GM21717 (cell line): ENCODE data around the gene OSBPL10.

Experiments used
- ATAC-seq: cut with Tn5 transposase; IDR thresholded peaks from one replicate; pipeline ENCODE4 v1.9.1; 2021; ENCODE audit warnings: mild to moderate bottlenecking, moderate library complexity; ENCODE audit not compliant: unreplicated experiment

The OSBPL10 gene

DNA sequence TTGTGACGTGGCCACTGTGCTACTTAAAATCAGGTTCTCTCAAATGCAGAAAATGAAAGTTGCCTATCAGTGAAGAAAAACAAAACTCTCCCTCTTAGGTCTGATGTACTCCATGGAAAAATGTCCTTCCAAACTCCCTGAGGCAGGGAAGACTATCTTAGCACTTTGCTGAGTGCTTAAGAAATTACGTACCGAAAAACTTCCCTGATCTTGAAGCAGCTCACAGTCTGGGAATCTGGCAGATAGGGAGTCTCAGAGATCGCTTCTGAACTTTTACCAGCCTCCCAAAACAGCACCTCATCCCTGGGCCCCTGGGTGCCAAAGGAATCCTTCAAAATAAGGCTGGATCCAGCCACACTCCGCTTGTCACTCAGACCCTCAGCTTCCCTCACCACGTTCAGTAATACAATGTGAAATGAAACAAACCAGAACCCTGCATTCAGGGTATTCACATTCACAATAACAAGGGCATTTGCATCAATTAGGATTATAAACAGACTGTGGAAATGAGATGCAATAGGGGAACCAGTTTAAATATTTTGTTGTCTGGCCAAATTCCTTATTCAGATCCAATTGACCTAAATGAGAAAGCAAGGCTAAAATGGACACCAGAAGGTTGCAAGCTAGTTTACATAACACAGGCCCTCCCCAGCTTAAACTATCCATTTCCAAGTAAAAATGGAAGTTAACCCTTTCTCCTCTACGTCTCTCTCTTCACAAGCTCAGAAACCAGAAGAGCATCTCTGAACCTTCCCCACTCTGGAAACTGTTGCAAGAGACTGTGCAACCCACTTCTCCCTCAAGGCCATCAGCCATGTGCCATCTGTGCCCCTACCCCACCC is 20.9 kb downstream of the OSBPL10 start:
- ATAC-seq: no peak

GRCh38 chr3:31959251-31959650 is 21.8 kb downstream of the OSBPL10 start:
- no peak for ATAC-seq

DNA sequence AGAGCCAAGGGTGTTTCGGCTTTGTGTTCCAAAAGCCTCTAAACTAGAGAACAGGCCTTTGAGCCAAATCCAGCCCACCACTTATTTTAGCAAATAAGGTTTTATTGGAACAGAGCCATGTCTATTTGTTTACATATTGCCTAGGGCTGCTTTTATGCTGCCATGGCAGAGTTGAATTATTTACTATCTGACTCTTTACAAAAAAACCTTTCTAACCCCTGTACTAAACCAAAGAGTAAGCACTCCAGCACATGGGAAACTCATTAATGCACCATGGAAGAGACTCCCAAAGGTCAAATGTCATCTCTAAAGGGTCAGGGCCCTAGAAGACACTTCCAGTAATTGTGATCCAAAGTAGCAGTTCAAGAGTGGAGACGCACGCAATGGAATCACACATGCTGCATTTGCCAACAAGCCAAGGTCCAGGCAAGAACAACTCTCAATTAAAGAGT is 22.3 kb downstream of the OSBPL10 start:
- ATAC-seq: no peak

DNA sequence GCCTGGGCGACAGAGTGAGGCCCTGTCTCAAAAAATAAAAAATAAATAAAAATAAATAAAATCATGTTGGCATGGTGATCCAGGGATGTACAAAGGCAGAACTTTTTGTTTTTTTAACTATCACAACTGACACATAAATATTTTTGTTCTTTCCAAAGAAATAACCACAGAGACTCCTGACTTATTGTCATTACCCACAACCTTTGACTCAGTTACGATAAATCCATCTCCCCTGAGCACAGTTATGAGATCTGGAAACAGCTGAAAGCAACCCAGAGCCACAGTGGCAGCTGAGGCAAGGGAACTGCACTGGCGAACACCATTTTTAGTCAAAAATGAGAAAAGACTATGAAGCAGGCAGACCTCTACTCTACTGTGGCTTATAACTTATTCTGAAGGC is 24.0 kb downstream of the OSBPL10 start:
- ATAC-seq: no peak

- ATAC-seq: no peak
Measured at GRCh38 chr3:31955581-31955980, 25.5 kb downstream of the OSBPL10 start.

GRCh38 chr3:31953636-31954035 is 27.4 kb downstream of the OSBPL10 start:
- ATAC-seq: no peak

GRCh38 chr3:31953091-31953490 is 28.0 kb downstream of the OSBPL10 start:
- ATAC-seq: no peak

GRCh38 chr3:31952205-31952604 is 28.9 kb downstream of the OSBPL10 start:
- peak; percentile 89 for ATAC-seq

DNA sequence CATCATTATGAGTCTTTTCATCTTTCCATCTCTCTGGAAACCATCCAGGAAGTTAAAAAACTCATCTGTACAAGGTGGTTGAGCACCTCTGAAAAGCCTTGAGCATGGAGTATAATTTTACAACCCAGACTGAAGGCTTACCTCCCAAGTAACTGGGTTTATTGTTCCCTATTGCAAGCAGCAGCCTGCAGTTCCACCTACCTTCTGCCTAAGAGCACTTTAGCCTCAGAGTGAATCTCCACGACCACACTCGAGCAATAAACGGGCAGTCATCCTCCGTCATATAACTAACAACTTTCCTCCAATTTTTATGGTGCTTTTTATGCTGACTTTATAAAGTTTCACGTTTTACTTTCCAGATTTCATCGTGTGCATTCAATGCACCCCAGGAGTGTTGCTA is 32.8 kb downstream of the OSBPL10 start:
- ATAC-seq: no peak

- ATAC-seq: no peak
Measured at GRCh38 chr3:31947671-31948091, 33.4 kb downstream of the OSBPL10 start.

GRCh38 chr3:31947162-31947561 is 33.9 kb downstream of the OSBPL10 start:
- no peak for ATAC-seq

- ATAC-seq: no peak
Measured at GRCh38 chr3:31946484-31947081, 34.5 kb downstream of the OSBPL10 start.

DNA sequence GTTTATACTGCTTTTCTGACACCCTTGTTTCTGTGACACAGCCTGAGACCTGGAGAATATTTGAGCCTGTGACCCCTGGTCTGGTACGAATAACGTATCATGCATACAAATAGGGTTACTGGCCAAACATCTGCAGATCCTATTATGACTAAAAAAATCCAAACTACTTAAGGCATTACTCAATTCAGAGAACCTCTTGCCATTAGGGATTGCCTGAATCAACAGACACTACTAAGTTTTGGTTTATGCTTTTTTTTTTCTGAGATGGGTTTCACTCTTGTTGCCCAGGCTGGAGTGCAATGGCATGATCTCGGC is 35.4 kb downstream of the OSBPL10 start:
- ATAC-seq: no peak

- ATAC-seq: no peak
Measured at GRCh38 chr3:31943041-31943440, 38.0 kb downstream of the OSBPL10 start.

- ATAC-seq: no peak
Measured at GRCh38 chr3:31942446-31942845, 38.6 kb downstream of the OSBPL10 start.

GRCh38 chr3:31937225-31937624 is 43.8 kb downstream of the OSBPL10 start:
- ATAC-seq: no peak

DNA sequence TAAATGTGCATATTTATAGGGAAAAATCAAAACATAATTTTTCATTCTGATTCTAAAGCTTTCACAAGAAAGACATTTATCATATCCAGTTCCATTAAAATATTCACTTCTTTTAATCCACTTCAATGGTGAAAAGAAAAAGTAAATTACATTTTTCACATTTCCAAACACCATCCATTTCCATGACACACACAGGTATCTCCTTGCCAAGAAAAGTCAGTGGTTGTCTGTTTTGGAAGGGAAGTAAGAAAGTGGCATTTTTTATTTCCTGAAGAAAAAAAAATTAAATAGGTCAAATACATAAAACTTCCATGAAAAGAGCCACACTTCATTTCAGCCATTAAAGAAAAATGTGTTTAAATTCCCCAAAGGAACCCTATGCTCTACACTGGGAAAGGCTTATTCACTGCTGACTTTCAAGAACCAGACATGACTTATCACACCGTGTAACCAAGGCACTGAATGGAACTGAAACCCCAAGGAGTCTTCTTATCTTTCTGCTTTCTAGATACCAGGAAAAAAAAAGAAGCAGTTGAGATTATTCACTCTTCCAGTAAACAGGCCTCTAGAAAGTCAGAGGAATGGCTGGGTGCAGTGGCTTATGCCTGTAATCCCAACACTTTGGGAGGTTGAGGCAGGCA is 44.5 kb downstream of the OSBPL10 start:
- ATAC-seq: no peak

DNA sequence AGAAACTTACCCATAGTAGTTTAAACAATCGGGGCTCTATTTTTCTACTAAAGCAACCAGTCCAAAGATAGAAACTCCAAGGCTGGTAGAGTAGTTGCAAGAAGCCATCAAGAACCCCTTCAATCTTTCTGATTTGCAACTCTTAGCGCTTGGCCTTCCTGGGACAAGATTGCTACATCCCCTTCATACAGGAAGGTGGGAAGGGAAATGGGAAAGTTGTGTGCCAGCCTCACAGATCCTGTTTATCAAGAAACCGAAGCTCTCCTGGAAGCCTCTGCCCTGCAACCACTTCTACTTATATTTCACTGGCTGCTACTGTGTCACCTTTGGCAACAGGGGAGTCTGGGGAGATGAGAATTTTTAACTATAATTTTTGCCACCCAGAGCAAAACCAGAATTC is 46.2 kb downstream of the OSBPL10 start:
- no peak for ATAC-seq

GRCh38 chr3:31934018-31934417 is 47.0 kb downstream of the OSBPL10 start:
- no peak for ATAC-seq

DNA sequence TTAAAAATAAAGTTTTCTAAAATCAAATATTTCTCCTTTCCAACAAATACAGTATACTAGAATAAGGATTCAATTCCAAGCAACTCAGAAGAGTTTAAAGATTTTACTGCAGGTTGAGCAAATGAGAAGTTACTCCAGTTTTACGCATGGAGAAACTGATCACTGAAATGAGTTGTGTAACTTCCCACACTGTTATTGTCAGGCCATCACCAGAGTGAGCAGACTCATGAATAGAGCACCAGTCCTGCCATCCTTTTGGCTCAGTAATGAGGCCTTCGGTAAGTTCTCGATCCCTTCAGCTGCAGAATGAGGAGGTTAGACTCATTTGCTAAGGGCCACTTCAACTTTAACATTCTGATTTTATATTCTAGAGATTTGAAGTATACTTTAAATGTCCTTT is 48.1 kb downstream of the OSBPL10 start:
- ATAC-seq: no peak

DNA sequence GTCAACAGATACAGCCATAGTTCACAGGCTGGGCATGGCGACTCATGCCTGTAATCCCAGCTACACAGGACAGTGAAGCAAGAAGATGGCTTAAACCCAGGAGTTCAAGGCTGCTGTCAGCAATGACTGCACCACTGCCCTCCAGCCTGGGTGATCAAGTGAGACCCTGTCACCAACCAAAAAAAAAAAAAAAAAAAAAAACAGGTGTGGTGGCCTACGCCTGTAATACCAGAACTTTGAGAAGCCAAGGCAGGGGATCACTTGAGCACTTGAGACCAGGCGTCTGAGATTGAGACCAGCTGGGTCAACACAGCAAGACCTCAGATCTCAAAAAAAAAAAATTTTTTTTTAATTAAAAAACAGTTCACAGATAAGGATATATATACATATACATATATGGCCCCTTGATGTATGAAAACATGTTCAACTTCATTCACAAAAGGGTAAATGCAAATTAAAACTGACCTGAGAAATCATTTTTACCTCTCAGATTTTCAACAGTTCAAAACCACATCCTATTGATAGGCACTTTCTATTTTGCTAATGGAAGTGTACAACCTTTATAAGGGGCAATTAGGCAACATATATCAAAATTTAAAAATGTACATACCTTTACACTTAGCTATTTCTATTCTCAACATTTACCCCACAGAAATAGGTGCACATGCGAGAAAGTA is 51.1 kb downstream of the OSBPL10 start:
- no peak for ATAC-seq

DNA sequence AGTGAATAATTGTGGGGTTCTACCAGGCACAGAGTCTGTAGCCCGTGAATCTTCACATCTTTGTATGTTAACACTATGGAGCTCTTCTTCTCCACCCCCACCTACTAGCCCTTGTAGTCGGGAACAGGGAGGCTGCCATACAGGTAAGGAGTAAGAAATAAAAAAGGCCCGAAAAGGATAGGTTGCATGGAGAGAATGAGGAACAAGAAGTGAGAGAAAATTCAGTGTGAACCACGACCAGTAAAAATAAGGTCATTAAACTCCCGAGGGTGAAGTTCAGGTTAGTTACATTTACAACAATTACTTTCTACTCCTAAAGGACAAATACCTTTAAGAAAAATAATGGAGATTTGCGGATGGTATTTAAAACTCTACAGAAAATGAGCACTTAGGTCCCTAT is 53.3 kb downstream of the OSBPL10 start:
- ATAC-seq: no peak
